HG02678 (cell line): ENCODE data around the gene CFAP99.

ENCODE experiments used
- ATAC-seq: cut with Tn5 transposase; IDR thresholded peaks from one replicate; pipeline ENCODE4 v1.9.1; 2021; ENCODE audit warnings: mild to moderate bottlenecking, moderate library complexity; ENCODE audit not compliant: unreplicated experiment

CFAP99 gene

GRCh38 chr4:2411786-2412510 is 6.8 kb upstream of the CFAP99 start:
- peak; percentile 38 for ATAC-seq

DNA sequence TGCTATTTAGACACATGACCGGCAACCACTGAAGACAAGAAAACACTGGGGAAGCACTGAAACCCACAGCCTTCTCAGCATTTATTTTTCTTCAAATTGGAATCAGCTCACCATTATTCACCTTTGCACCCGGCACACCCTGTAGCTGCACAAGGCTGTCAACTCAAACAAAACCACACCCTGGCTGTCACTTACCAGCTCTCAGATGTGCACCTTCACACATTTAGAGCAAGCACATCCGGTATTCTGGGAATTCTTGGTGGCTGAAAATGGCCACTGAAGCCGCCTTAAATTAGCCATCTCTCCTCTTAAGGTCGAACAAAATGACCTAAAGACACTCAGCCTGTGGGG is 6.2 kb upstream of the CFAP99 start:
- peak; percentile 32 for ATAC-seq

DNA sequence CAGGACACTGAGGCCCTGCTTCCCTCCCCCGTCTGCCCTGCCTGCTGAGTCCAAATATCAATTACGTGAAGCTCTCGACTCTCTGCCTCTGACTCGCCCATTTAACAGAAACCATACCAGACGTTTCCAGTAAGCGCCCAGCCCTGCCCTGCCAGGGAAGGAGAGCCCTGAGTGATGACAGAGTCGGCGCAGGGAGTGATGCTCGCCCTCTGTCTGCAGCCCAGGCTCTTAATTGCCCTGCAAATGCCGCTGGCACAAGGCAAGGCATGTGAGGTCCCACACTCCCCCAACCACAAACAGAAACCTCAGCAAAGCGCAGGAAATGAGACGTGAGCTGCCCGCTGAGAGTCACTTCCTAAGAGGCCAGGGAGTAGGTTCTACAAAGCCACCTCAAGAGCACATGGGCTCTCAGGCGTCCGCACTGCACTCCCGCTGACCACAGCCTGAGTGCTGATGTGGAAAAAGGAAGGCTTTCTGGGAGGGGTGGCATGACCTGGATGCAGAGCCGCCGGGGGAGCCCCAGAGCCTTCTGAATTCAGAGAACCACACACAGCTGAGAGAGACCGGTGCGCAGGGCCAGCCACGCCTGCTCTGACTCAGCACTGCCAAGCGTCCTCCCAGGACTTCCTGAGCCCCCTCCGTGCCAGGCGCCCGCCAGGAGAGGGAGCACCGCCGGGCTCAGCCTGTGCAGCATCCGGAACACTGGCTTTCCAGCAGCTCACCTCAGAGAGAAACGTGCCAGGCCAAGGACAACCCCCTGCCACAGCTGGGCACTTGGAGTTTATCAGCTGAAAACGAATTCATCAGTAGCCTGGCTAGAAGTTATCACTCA is 5.7 kb upstream of the CFAP99 start:
- ATAC-seq, result peak; percentile 42

- no peak for ATAC-seq
Observed at GRCh38 chr4:2413821-2414610, 4.7 kb upstream of the CFAP99 start.

- no peak for ATAC-seq
Observed at GRCh38 chr4:2415213-2415612, 3.5 kb upstream of the CFAP99 start.

DNA sequence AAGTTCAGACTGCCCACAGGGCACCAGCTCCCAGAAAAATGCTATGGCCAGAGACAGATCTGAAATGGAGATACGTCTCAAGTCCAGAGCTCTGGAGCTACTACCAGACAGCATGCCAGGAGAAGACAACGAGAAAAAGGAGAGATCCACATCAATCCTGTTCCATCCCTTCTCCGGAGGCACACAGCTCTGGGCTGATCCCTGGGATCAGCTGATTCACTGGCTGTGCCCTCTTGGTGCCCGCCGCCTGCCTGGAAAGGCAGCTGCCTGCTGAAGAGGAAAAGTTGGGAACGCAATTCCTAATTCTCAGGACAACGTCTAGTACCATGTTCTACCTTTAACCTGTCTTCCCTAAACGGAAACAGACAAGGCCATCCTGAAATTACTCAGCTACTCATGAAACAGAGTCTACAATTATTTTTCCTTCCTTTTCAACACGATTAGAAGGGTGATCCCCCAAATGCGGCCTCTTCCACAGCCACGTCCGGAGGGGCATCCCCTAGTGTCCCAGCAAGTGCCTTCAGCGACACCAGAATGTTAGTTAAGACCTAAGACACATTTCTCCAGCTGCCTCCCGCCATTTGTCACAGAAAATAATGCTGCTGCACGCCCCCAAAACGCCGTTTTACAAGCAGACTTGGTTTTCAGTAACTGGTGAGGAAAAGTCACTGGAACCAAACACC is 2.7 kb upstream of the CFAP99 start:
- ATAC-seq, result no peak

GRCh38 chr4:2416564-2417225 is 2.1 kb upstream of the CFAP99 start:
- ATAC-seq, result no peak

DNA sequence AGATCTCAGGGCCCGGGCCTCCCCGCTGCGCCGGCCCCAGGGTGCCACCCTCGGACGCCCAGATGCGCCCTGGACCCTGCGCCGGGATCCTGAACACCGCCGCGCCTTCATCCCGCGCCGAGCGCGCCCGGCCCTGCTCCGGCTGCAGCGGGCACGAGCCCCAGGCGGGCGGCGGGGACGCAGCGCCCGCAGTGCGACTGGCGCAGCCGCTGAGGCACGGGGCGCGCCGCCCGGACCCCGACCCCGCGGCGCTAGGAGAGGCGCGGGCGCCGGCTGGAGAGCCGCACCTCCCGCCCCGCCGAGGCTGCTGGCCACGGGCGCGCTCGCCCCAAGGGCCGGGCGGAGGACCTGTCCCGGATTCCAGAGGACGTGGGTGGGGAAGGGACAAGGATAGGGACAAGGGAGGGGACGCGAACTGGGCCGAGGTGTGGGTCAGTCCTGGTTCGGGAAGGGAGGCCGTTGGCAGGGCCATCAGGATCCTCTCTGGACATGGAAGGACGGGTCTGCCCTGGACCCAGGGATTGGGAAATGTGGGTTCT is 1.5 kb upstream of the CFAP99 start:
- no peak for ATAC-seq

DNA sequence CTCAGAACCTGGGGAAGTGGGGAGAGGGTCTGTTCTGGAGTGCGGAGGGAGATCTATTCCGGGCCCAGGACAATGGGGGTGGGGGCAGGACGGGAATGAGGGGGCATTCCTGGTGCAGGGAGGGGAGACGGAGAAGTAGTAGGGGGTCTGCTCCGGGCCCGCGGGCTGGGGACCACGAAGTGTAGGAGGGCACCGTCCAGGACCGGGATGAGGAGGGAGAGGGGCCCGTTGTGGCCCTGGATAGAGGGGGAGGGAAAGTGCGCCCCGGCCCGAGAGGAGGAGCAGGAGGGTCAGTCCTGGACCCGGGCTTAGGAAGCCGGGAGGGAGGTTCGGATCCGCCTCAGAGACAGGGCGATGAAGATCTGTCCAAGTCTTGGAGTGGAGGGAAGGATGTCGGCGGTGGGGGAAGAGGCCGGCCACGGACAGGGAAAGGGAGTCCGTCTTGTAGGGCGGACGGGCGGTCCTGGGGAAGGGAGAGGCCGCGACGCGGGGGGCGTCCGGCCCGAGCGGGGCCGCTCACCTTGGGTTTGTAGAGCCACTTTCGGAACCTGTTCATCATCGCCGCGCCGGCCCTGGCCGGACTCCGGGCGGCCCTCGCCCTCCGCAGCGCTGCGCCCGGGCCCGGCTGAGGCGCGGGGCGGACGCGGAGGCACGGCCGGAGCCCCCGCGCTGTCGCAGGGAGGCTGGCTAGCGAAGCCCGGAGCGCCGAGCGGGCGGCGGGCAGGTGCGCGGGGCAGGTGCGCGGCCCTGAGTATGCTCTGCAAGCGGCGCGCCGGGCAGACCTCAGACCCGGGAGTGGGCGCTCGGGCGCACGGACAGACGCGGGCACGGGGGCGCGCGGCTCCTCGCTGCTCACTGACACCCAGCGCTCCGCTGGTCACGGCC is 748 bp upstream of the CFAP99 start, which contains the start of gene ZFYVE28:
Gene ZFYVE28 (minus strand): TSS at position 881 of the 885 bp plus-strand sequence. CDS start 322 bp downstream, at position 559.
- ATAC-seq, result no peak

- no peak for ATAC-seq
Observed at GRCh38 chr4:2419814-2420213, 1.1 kb downstream of the CFAP99 start.

- ATAC-seq, result no peak
Observed at GRCh38 chr4:2421928-2422327, 3.2 kb downstream of the CFAP99 start.

DNA sequence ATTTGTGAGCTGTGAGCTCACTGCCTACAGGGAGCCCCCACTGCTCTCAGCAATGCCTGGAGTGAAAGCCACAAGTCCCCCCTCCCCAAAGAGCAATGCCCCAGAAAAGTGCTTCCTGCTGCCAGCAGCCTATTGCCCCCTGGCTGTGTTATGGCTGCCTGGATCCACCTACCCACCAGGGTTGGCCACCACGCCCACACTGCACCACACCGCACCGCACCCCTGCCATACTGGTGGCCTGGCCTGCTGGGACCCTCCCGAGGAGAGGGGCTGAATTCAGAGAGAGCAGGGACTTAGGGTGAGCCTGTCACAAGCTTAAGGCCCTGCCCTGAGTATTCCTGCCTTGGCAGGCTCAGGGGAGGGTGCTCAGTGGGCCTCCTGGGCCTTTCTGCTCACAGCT is 4.3 kb downstream of the CFAP99 start:
- ATAC-seq, result no peak

GRCh38 chr4:2423695-2424094 is 4.9 kb downstream of the CFAP99 start:
- no peak for ATAC-seq

- no peak for ATAC-seq
Observed at GRCh38 chr4:2424581-2424980, 5.8 kb downstream of the CFAP99 start.

DNA sequence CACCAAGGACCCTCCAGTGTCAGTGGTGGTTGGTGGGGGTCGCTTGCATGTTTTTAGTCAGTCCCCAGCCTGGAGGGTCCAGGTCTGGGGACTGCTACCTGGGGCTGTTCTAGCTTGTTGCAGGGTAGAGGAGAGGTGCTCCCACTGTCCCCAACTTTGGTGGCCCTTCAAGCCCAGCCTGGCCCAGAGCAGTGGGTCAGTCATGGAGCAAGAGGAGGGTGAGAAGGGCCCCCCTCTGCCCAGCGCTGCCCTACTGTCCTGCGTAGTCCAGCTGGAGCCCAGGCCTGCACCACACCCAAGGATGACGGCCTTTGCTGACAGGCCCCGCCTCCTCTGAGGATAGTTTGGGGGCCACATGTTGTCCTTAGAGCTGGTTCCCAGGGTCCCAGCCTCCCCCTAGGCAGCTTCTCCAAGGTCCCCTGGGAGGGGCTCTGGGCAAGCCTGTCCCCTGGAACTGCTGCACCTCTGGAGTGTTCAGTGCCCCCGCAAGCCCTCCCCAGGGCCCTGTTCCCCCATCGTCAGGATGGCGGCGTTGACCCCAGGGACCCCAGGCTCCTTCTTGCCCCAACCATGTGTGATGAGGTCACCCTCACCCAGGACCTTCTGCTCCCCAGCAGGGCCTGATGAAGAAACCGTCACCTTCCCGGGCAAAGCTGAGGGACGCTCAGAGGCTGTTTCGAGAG is 6.8 kb downstream of the CFAP99 start:
- no peak for ATAC-seq

DNA sequence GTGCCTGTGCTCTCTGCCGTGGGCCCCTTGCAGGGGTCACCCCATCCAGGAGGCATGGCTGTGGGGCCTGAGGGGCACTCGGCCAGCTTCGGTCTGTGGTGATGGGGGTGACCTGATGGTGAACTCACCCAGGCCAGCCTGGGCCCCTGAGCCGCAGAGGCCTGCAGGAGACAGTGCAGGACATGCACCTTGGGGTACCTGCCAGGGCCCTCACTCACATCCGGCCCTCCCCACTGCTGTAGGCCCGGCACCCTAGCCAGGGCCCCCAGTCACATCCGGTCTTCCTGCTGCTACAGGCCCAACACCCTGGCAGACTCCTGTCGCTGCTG is 7.3 kb downstream of the CFAP99 start:
- no peak for ATAC-seq

DNA sequence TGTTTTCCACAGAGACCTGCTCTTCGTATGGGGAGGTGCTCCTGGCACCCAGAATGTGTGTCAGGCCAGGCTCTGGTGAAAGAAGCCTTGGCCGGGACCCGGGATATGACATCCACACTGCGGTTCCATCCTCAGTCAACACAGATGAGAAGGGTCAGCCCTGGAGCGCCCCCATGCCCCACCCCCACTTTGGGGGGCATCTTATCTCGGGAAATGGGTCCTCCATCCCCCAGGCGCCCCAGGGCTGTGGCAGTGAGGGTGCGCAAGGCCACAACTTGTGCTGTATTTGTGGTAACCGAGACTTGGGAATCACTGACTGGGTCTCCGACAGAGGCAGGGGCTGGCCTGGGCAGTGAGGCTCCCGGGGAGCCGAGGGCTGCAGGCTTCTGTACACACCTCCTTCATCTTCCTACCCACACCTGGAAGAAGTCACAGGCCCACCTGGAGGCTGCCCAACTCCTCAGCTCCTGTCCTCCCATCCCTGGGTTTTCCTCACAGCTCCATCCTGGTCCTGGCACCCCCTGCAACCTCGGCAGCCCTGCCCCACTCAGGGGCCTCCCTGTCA is 8.0 kb downstream of the CFAP99 start:
- no peak for ATAC-seq
